HG02852 (cell line): ENCODE data around the gene SGK2.

Source experiments
- ATAC-seq: cut with Tn5 transposase; IDR thresholded peaks from one replicate; pipeline ENCODE4 v1.9.1; 2021; ENCODE audit warnings: mild to moderate bottlenecking, moderate library complexity; ENCODE audit not compliant: unreplicated experiment

SGK2 gene

GRCh38 chr20:43559147-43559987 is 540 bp downstream of the SGK2 start:
- ATAC-seq, result no peak

GRCh38 chr20:43560974-43561373 is 2.1 kb downstream of the SGK2 start:
- no peak for ATAC-seq

GRCh38 chr20:43563429-43563828 is 4.6 kb downstream of the SGK2 start:
- no peak for ATAC-seq

GRCh38 chr20:43563991-43564390 is 5.2 kb downstream of the SGK2 start:
- no peak for ATAC-seq

GRCh38 chr20:43564455-43564854 is 5.6 kb downstream of the SGK2 start:
- ATAC-seq, result no peak

GRCh38 chr20:43564993-43565757 is 6.3 kb downstream of the SGK2 start:
- no peak for ATAC-seq

- no peak for ATAC-seq
Observed at GRCh38 chr20:43565758-43566104, 6.9 kb downstream of the SGK2 start.

- no peak for ATAC-seq
Observed at GRCh38 chr20:43567477-43567876, 8.7 kb downstream of the SGK2 start.

GRCh38 chr20:43568706-43569105 is 9.9 kb downstream of the SGK2 start:
- no peak for ATAC-seq

GRCh38 chr20:43569282-43569681 is 10.5 kb downstream of the SGK2 start:
- no peak for ATAC-seq

- no peak for ATAC-seq
Observed at GRCh38 chr20:43570496-43570895, 11.7 kb downstream of the SGK2 start.

- ATAC-seq, result no peak
Observed at GRCh38 chr20:43571310-43571709, 12.5 kb downstream of the SGK2 start.

- ATAC-seq, result no peak
Observed at GRCh38 chr20:43571771-43572170, 12.9 kb downstream of the SGK2 start.

- ATAC-seq, result no peak
Observed at GRCh38 chr20:43572891-43573290, 14.1 kb downstream of the SGK2 start.

GRCh38 chr20:43576108-43576507 is 17.3 kb downstream of the SGK2 start:
- no peak for ATAC-seq

GRCh38 chr20:43579861-43580793 is 21.3 kb downstream of the SGK2 start:
- ATAC-seq, result no peak

GRCh38 chr20:43583133-43583864 is 24.5 kb downstream of the SGK2 start:
- no peak for ATAC-seq

- no peak for ATAC-seq
Observed at GRCh38 chr20:43583982-43584432, 25.2 kb downstream of the SGK2 start.

GRCh38 chr20:43584448-43585136 is 25.8 kb downstream of the SGK2 start:
- ATAC-seq, result no peak

- ATAC-seq, result no peak
Observed at GRCh38 chr20:43586641-43587040, 27.8 kb downstream of the SGK2 start.
